Measurements from ENCODE around the gene DCAF12.
A peak's percentile ranks its signal among the peaks of the same experiment; 100 is the strongest.

The DCAF12 gene

GRCh38 chr9:34126207-34127034 is at the start of gene DCAF12:
Gene DCAF12 (minus strand): TSS chr9:34126698. CDS start chr9:34126431, 267 bp downstream.
- TF ChIP-seq EZH2 (IDR thresholded peaks at IDR 0.05; ENCODE audit: borderline replicate concordance, low read depth, low read length, severe bottlenecking) (no peak), CTCF (IDR thresholded peaks at IDR 0.05; ENCODE audit: borderline replicate concordance, extremely low read depth, low read length, poor library complexity, severe bottlenecking) (peak; percentile 5)
- H4K20me1 ChIP-seq (ENCODE audit: insufficient read depth, low read length), result peaks cover 21% of the 10 kb centered on the region
- H2AFZ ChIP-seq (ENCODE audit: low read depth, low read length), result peak within 1 kb of the TSS; percentile 85
- H3K4me2 ChIP-seq (ENCODE audit: insufficient read depth, low read length), result peak within 1 kb of the TSS; percentile 87
- peak within 1 kb of the TSS; percentile 100 for H3K4me3 ChIP-seq (ENCODE audit: low read depth in 1 of 2, low read length in 2 of 2)
- no peaks in the 10 kb centered on the region for H3K9me3 ChIP-seq (ENCODE audit: insufficient read depth, low read length, severe bottlenecking)
- H3K79me2 ChIP-seq (ENCODE audit: insufficient read depth, low read length), result peaks cover 48% of the 10 kb centered on the region
- peaks cover 38% of the 10 kb centered on the region for H3K36me3 ChIP-seq (ENCODE audit: insufficient read depth, low read length)
- peaks cover 37% of the 10 kb centered on the region for H3K4me1 ChIP-seq (ENCODE audit: insufficient read depth, low read length)
- H3K9ac ChIP-seq (ENCODE audit: low read depth, low read length), result peak within 1 kb of the TSS; percentile 94
- DNase-seq (peak; percentile 89), ATAC-seq (ENCODE audit: insufficient read depth, low read depth) (peak; percentile 91)
- no peaks in the 10 kb centered on the region for H3K27me3 ChIP-seq (ENCODE audit: insufficient read depth, low read length, poor library complexity)
- peak within 1 kb of the TSS; percentile 94 for H3K27ac ChIP-seq (ENCODE audit: low read length)

GRCh38 chr9:34176089-34176488 is 49.6 kb upstream of the DCAF12 start:
- H3K27ac ChIP-seq (ENCODE audit: low read length), result no peak overlapping the region
- TF ChIP-seq EZH2 (IDR thresholded peaks at IDR 0.05; ENCODE audit: borderline replicate concordance, low read depth, low read length, severe bottlenecking) (no peak), CTCF (IDR thresholded peaks at IDR 0.05; ENCODE audit: borderline replicate concordance, extremely low read depth, low read length, poor library complexity, severe bottlenecking) (no peak)
- ATAC-seq (ENCODE audit: insufficient read depth, low read depth) (no peak), DNase-seq (no peak)
- H2AFZ ChIP-seq (ENCODE audit: low read depth, low read length), result no peak overlapping the region
- H3K9me3 ChIP-seq (ENCODE audit: insufficient read depth, low read length, severe bottlenecking), result no peaks in the 10 kb centered on the region
- H3K4me3 ChIP-seq (ENCODE audit: low read depth in 1 of 2, low read length in 2 of 2), result no peak overlapping the region
- peaks cover 26% of the 10 kb centered on the region for H3K79me2 ChIP-seq (ENCODE audit: insufficient read depth, low read length)
- no peak overlapping the region for H3K9ac ChIP-seq (ENCODE audit: low read depth, low read length)
- no peaks in the 10 kb centered on the region for H4K20me1 ChIP-seq (ENCODE audit: insufficient read depth, low read length)
- H3K4me1 ChIP-seq (ENCODE audit: insufficient read depth, low read length), result peaks cover 21% of the 10 kb centered on the region
- H3K36me3 ChIP-seq (ENCODE audit: insufficient read depth, low read length), result no peaks in the 10 kb centered on the region
- no peaks in the 10 kb centered on the region for H3K27me3 ChIP-seq (ENCODE audit: insufficient read depth, low read length, poor library complexity)
- no peak overlapping the region for H3K4me2 ChIP-seq (ENCODE audit: insufficient read depth, low read length)

GRCh38 chr9:34171753-34172535 is 45.4 kb upstream of the DCAF12 start:
- ATAC-seq (ENCODE audit: insufficient read depth, low read depth), result no peak
- Histone ChIP-seq H3K27ac (ENCODE audit: low read length) (no peak overlapping the region), H3K9ac (ENCODE audit: low read depth, low read length) (no peak overlapping the region), H3K36me3 (ENCODE audit: insufficient read depth, low read length) (no peaks in the 10 kb centered on the region), H4K20me1 (ENCODE audit: insufficient read depth, low read length) (no peaks in the 10 kb centered on the region), H3K27me3 (ENCODE audit: insufficient read depth, low read length, poor library complexity) (no peaks in the 10 kb centered on the region), H3K4me3 (ENCODE audit: low read depth in 1 of 2, low read length in 2 of 2) (no peak overlapping the region), H3K4me1 (ENCODE audit: insufficient read depth, low read length) (no peaks in the 10 kb centered on the region), H3K9me3 (ENCODE audit: insufficient read depth, low read length, severe bottlenecking) (no peaks in the 10 kb centered on the region), H3K4me2 (ENCODE audit: insufficient read depth, low read length) (no peak overlapping the region), H2AFZ (ENCODE audit: low read depth, low read length) (no peak overlapping the region), H3K79me2 (ENCODE audit: insufficient read depth, low read length) (no peaks in the 10 kb centered on the region)
- TF ChIP-seq CTCF (IDR thresholded peaks at IDR 0.05; ENCODE audit: borderline replicate concordance, extremely low read depth, low read length, poor library complexity, severe bottlenecking) (no peak), EZH2 (IDR thresholded peaks at IDR 0.05; ENCODE audit: borderline replicate concordance, low read depth, low read length, severe bottlenecking) (no peak)
- no peak for DNase-seq
